ENCODE measurements around the gene NKD2.

Gene NKD2

DNA sequence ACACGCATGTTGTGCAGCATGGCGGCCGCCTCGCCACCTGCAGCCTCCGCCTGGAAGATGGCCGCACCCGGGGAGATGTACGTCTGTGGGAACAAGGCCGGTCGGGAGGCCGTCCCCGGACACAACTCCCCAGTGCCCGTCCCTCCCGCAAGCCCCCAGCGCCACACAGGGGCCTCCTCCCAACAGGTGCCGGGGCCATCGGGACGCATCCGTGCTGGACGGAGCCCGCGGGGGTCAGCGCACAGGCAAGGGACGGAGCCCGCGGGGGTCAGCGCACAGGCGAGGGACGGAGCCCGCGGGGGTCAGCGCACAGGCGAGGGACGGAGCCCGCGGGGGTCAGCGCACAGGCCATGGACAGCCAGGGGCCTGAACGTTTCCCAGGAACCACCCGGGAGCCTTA is 76.8 kb downstream of the NKD2 start:
- no peak overlapping the region for H3K4me3 ChIP-seq (ENCODE audit: low read length)
- no peak for DNase-seq (ENCODE audit: low read depth)
- TF ChIP-seq, protein P1, sequence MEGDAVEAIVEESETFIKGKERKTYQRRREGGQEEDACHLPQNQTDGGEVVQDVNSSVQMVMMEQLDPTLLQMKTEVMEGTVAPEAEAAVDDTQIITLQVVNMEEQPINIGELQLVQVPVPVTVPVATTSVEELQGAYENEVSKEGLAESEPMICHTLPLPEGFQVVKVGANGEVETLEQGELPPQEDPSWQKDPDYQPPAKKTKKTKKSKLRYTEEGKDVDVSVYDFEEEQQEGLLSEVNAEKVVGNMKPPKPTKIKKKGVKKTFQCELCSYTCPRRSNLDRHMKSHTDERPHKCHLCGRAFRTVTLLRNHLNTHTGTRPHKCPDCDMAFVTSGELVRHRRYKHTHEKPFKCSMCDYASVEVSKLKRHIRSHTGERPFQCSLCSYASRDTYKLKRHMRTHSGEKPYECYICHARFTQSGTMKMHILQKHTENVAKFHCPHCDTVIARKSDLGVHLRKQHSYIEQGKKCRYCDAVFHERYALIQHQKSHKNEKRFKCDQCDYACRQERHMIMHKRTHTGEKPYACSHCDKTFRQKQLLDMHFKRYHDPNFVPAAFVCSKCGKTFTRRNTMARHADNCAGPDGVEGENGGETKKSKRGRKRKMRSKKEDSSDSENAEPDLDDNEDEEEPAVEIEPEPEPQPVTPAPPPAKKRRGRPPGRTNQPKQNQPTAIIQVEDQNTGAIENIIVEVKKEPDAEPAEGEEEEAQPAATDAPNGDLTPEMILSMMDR (IDR thresholded peaks at IDR 0.05; ENCODE audit: insufficient read depth, low read depth, low read length, missing control alignments) = no peak

DNA sequence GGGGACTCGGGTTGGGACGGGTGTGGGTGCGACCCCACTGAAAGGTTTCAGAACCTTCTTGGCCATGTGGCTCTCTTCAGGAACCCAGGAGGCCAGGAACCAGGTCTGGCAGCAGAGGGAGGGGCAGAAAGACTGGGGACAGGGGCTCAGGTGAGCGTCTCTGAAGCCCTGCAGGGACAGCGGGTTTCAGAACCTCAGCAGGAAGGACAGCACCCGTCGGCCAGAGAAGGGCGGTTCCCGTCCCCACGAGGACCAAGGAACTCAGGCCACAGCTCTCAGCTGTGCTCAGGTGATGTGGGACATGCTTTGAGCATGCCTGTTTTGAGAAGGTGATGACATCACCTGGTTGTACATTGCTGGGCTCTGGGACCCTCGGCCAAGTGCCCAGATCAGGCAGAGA is 77.5 kb downstream of the NKD2 start:
- TF ChIP-seq, protein P1 (IDR thresholded peaks at IDR 0.05; ENCODE audit: insufficient read depth, low read depth, low read length, missing control alignments) = no peak
- no peak for DNase-seq (ENCODE audit: low read depth)
- H3K4me3 ChIP-seq (ENCODE audit: low read length) = no peak overlapping the region

DNA sequence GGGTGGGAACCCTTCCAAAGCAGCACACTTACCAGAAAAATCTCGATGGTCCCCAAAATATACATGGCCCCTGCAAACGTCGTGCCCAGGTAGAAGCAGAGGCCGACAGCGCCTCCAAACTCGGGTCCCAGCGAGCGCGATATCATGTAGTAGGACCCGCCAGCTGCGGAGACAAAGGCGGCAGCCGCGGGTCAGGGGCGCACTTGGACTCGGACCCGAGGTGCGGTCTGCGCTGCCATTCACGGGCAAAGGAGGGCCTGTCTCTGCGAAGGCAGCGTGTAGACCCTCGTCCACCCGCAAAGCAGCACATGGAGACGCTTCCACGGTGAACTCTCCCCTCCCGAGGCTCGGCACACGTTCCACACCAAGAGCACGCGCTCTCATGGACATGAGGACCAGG is 78.3 kb downstream of the NKD2 start:
- DNase-seq (ENCODE audit: low read depth) = no peak
- no peak overlapping the region for H3K4me3 ChIP-seq (ENCODE audit: low read length)
- TF ChIP-seq, protein P1 (IDR thresholded peaks at IDR 0.05; ENCODE audit: insufficient read depth, low read depth, low read length, missing control alignments) = no peak

DNA sequence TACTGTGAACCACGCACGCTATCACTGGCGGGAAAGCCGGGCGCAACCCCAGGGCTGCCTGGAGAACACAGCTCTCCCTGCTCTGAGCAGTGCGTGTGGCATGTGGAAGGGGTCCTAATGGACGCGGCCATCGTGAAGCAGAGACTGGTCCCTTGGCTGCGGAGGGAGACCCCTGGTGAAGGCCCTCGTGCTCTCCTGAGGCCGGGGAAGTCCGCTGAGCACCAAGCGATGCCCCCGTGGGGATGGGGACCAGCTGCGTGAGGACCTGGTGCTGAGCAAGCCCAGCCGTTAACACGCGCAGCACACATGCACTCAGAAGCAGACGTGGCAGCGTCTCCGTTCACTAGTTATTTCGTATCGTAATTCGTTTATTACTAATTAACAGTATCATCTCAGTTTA is 78.8 kb downstream of the NKD2 start:
- H3K4me3 ChIP-seq (ENCODE audit: low read length) = no peak overlapping the region
- TF ChIP-seq, protein P1 (IDR thresholded peaks at IDR 0.05; ENCODE audit: insufficient read depth, low read depth, low read length, missing control alignments) = no peak
- DNase-seq (ENCODE audit: low read depth) = no peak

DNA sequence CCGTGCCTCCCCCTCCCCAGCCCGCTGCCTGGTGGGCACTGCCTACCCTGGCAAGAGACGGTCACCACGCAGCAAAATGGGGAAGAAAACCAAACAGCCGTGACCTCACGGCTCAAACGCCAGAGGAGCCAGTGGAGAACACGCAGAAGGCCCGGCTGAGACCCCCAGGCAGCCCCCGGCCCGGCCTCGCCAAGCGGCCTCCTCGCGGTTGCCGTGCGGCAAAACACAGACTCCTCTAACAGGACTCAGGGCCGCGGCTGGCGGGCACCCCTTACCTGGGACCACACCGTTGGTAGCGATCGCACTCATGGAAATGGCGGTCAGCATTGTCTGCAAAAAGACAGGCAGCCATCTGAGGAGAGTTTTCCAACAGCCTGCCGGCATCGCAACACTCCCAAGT is 79.4 kb downstream of the NKD2 start:
- no peak overlapping the region for H3K4me3 ChIP-seq (ENCODE audit: low read length)
- no peak for DNase-seq (ENCODE audit: low read depth)
- TF ChIP-seq, protein P1 (IDR thresholded peaks at IDR 0.05; ENCODE audit: insufficient read depth, low read depth, low read length, missing control alignments) = no peak

Data from epithelial cell of esophagus (primary cell).